Natural killer cell (primary cell): ENCODE data around the gene S1PR3. TPM values are rescaled to one million over a fixed set of nuclear protein-coding genes. Genes with fewer than 3 reads are reported as not detected.

Experiments
- ATAC-seq, 3 donors: fragments of 150-1000 bp in 2 of 3; fragments of 200-7000 bp in 1 of 3; cut with Tn5 transposase; 1 replicate in 1 of 3; 2 replicates in 2 of 3; pipeline ENCODE4 v1.10.0; 2021; ENCODE audit warnings: mild to moderate bottlenecking in 2 of 3, moderate library complexity in 2 of 3
- DNase-seq, 2 donors: peaks; one replicate each; pipeline versions ENCODE4 v3.0.0 to v3.0.0-alpha.2; 2013 to 2021; ENCODE audit warnings: mixed read lengths in 1 of 2
- H3K27ac ChIP-seq: one replicate; pipeline ENCODE4 v1.5.1; 2013; ENCODE audit warnings: mild to moderate bottlenecking, low read length
- H3K27me3 ChIP-seq: one replicate; pipeline ENCODE4 v1.6.1; 2013; ENCODE audit warnings: low read length; ENCODE audit not compliant: control insufficient read depth, insufficient read depth
- H3K36me3 ChIP-seq: one replicate; pipeline ENCODE4 v1.6.1; 2013; ENCODE audit warnings: low read length; ENCODE audit not compliant: control insufficient read depth, insufficient read depth
- H3K4me1 ChIP-seq: one replicate; pipeline ENCODE4 v1.6.1; 2013; ENCODE audit warnings: low read length; ENCODE audit not compliant: control insufficient read depth, insufficient read depth
- H3K4me3 ChIP-seq: one replicate; pipeline ENCODE4 v1.5.1; 2013; ENCODE audit warnings: low read length
- H3K9me3 ChIP-seq: one replicate; pipeline ENCODE4 v1.6.1; 2013; ENCODE audit warnings: low read length; ENCODE audit not compliant: control insufficient read depth, insufficient read depth
- H3K27ac Mint-ChIP-seq, 2 donors: one replicate each; pipeline ENCODE4 v1.8.0; 2022; ENCODE audit warnings: mild to moderate bottlenecking in 2 of 2, mixed read lengths in 2 of 2, moderate library complexity in 1 of 2
- H3K27me3 Mint-ChIP-seq, 2 donors: one replicate each; pipeline ENCODE4 v1.8.0; 2022; ENCODE audit warnings: low read depth in 2 of 2, mixed read lengths in 2 of 2
- H3K36me3 Mint-ChIP-seq: one replicate; pipeline ENCODE4 v1.8.0; 2022; ENCODE audit warnings: mixed read lengths
- H3K4me1 Mint-ChIP-seq, 2 donors: one replicate each; pipeline ENCODE4 v1.8.0; 2022; ENCODE audit warnings: mixed read lengths in 2 of 2
- H3K4me3 Mint-ChIP-seq: one replicate; pipeline ENCODE4 v1.8.0; 2022; ENCODE audit warnings: mild to moderate bottlenecking, moderate library complexity, mixed read lengths
- H3K9me3 Mint-ChIP-seq, 2 donors: one replicate each; pipeline ENCODE4 v1.8.0; 2022; ENCODE audit warnings: mixed read lengths in 2 of 2
- WGBS: methylation state at CpG from one replicate; pipeline ENCODE4 v1.1.7; 2013; ENCODE audit warnings: missing lambda C conversion rate; ENCODE audit not compliant: insufficient coverage; 5-methylcytosine and 5-hydroxymethylcytosine counted together
- intact Hi-C: fragments of 100-400 bp; cut with micrococcal nuclease; formaldehyde crosslinking; loops from one replicate; pipeline ENCODE4 v1.14.2; 2022
- total RNA-seq, 4 donors: library from RNA; stranded (reverse); fragments of 120-200 nt in 1 of 4; gene quantifications; one replicate each; pipeline versions ENCODE4 v1.2.3 to v1.2.4, GENCODE V29; 2013 to 2022
- TF ChIP-seq, protein P1 (sequence below): fragments of 200-600 bp; IDR thresholded peaks from one replicate; pipeline ENCODE4 v1.8.0; 2022; ENCODE audit warnings: antibody characterized with exemption

Gene S1PR3
- total RNA-seq, 3 donors from 2014 or later (not counting 1 experiment from before 2014, with no cell fraction given): 1.1 to 1.5 TPM; not detected in 1

DNA sequence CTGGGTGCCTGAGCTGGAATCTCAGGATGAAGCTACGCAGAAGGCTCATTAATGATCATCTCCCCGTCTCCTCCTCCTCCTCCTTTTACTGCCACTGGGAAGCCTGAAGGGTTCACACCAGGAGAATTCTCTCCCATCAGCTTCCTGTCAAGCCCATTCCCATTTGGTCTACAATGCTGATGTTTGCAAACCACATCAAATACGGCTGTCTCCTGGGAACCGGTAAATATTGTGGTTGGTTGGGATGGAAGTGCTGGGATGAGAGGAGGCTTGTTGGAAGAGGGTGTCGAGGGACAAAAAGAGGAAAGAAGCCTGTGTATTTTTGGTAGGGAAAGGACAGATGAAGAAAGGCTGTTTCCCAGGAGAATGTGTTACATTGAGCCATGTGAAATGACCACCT is 13.2 kb upstream of the S1PR3 start:
- Mint-ChIP-seq H3K27me3 (peaks cover 0 to 10% of the 10 kb centered on the region in 2 donors), H3K4me3 (no peak overlapping the region), H3K4me1 (no peaks in the 10 kb centered on the region), H3K36me3 (no peaks in the 10 kb centered on the region), H3K9me3 (no peaks in the 10 kb centered on the region), H3K27ac (no peak overlapping the region)
- H3K4me1 ChIP-seq: no peaks in the 10 kb centered on the region
- H3K27me3 ChIP-seq: no peaks in the 10 kb centered on the region
- H3K4me3 ChIP-seq: no peak overlapping the region
- no peak overlapping the region for H3K27ac ChIP-seq
- no peaks in the 10 kb centered on the region for H3K36me3 ChIP-seq
- no peaks in the 10 kb centered on the region for H3K9me3 ChIP-seq
- 67% methylated on average over 5 of the region's 5 CpGs for WGBS
- ATAC-seq: no peak
- TF ChIP-seq, protein P1, sequence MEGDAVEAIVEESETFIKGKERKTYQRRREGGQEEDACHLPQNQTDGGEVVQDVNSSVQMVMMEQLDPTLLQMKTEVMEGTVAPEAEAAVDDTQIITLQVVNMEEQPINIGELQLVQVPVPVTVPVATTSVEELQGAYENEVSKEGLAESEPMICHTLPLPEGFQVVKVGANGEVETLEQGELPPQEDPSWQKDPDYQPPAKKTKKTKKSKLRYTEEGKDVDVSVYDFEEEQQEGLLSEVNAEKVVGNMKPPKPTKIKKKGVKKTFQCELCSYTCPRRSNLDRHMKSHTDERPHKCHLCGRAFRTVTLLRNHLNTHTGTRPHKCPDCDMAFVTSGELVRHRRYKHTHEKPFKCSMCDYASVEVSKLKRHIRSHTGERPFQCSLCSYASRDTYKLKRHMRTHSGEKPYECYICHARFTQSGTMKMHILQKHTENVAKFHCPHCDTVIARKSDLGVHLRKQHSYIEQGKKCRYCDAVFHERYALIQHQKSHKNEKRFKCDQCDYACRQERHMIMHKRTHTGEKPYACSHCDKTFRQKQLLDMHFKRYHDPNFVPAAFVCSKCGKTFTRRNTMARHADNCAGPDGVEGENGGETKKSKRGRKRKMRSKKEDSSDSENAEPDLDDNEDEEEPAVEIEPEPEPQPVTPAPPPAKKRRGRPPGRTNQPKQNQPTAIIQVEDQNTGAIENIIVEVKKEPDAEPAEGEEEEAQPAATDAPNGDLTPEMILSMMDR: no peak
- intact Hi-C loops: no loop called here
- no peak for DNase-seq

DNA sequence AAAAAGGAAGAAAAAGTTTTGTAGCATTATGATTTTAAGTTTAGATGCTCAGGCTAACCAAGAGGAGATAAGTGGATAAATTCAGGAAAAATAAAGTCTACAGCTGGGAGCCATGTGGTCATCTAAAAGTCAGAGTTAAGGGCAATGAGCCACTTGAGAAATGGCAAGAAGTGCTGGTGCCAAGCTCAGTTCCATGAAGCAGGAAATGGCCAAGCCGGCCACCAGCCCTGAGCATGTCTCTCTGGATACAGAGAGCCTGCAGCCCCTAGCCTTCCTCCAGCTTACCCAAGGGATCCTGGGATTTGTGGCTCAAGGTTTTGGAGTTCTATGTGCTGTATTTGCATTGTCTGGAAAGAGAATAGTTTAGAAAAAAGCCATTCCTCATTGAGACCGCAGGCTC is 12.2 kb upstream of the S1PR3 start:
- Histone ChIP-seq H3K36me3 (no peaks in the 10 kb centered on the region), H3K27ac (no peak overlapping the region), H3K4me3 (no peak overlapping the region), H3K9me3 (no peaks in the 10 kb centered on the region), H3K4me1 (no peaks in the 10 kb centered on the region), H3K27me3 (no peaks in the 10 kb centered on the region)
- Mint-ChIP-seq H3K4me1 (no peaks in the 10 kb centered on the region), H3K9me3 (no peaks in the 10 kb centered on the region), H3K36me3 (no peaks in the 10 kb centered on the region), H3K27ac (no peak overlapping the region), H3K4me3 (no peak overlapping the region), H3K27me3 (peaks cover under 1 to 10% of the 10 kb centered on the region in 2 donors)
- DNase-seq: no peak
- intact Hi-C loops: no loop called here
- 88% methylated on average over 2 of the region's 2 CpGs for WGBS
- ATAC-seq: no peak
- TF ChIP-seq, protein P1: no peak

DNA sequence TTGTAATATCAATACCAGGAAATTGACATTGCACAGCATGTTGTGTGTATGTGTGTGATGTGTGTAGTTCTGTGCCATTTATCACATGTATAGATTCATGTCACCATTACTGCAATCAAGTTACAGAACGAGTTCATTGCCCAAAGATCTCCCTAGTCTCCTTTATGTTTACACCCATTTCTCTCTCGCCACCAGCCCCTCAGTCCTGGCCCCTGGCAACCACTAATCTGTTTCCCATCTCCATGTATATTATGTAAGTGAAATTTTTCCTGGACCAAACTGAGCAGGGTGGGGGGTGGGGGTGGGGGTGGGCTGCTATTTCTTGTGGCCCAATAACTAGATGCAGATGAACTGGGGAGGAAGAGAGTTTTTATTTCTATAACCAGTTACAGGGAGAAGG is 11.5 kb upstream of the S1PR3 start:
- no peaks in the 10 kb centered on the region for H3K9me3 Mint-ChIP-seq
- H3K27me3 ChIP-seq: no peaks in the 10 kb centered on the region
- H3K27ac ChIP-seq: no peak overlapping the region
- H3K27me3 Mint-ChIP-seq: peaks cover 8 to 10% of the 10 kb centered on the region in 2 donors
- no peaks in the 10 kb centered on the region for H3K4me1 Mint-ChIP-seq
- no peaks in the 10 kb centered on the region for H3K36me3 Mint-ChIP-seq
- H3K4me3 Mint-ChIP-seq: no peak overlapping the region
- no peaks in the 10 kb centered on the region for H3K4me1 ChIP-seq
- H3K9me3 ChIP-seq: no peaks in the 10 kb centered on the region
- ATAC-seq (no peak), DNase-seq (no peak)
- TF ChIP-seq, protein P1: no peak
- H3K36me3 ChIP-seq: no peaks in the 10 kb centered on the region
- H3K27ac Mint-ChIP-seq: no peak overlapping the region
- H3K4me3 ChIP-seq: no peak overlapping the region
- intact Hi-C loops: no loop called here
- 78% methylated on average over 1 of the region's 2 CpGs for WGBS

DNA sequence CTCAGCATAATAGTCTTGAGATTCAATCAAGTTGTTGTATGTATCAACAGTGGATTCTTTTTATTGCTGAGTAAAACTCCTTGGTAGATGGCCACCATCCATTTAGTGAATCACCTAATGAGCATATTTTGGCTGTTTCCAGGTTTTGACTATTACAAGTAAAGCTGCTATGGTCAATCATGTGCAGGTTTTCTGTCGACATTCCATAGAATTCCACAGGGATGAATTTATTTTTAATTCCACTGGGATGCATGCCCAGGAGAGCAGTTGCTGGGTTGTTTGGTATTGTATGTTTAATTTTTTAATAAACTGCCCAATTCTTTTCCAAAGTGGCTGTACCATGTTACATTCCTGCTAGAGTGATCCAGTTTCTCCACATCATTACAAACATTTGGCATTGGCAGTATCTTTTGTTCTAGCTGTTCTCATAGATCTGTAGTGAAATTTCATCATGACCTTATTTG is 10.5 kb upstream of the S1PR3 start:
- Histone ChIP-seq H3K9me3 (no peaks in the 10 kb centered on the region), H3K27me3 (no peaks in the 10 kb centered on the region), H3K4me1 (no peaks in the 10 kb centered on the region), H3K27ac (no peak overlapping the region), H3K36me3 (no peaks in the 10 kb centered on the region), H3K4me3 (no peak overlapping the region)
- Mint-ChIP-seq H3K9me3 (no peaks in the 10 kb centered on the region), H3K4me3 (no peak overlapping the region), H3K27me3 (peaks cover 10 to 14% of the 10 kb centered on the region in 2 donors), H3K36me3 (no peaks in the 10 kb centered on the region), H3K4me1 (no peaks in the 10 kb centered on the region), H3K27ac (no peak overlapping the region)
- TF ChIP-seq, protein P1: no peak
- 83% methylated on average over 1 of the region's 1 CpG for WGBS
- ATAC-seq (no peak), DNase-seq (no peak)
- intact Hi-C loops: no loop called here
